H9 (cell line): Measurements from ENCODE around the gene MAPK12. TPM values are rescaled to one million over a fixed set of nuclear protein-coding genes. Genes with fewer than 3 reads are reported as not detected.

Experiments
- DNase-seq: peaks from one replicate; pipeline ENCODE4 v3.0.0-alpha.2; 2017
- H2AFZ ChIP-seq: one replicate; pipeline ENCODE4 v1.6.1; 2013; ENCODE audit warnings: mild to moderate bottlenecking, low read length, control low read depth, moderate library complexity
- H2AK5ac ChIP-seq: 2 replicates; pipeline ENCODE4 v1.6.1; 2013; ENCODE audit warnings: low read length, control low read depth, mixed read lengths; ENCODE audit not compliant: insufficient read length
- H2BK120ac ChIP-seq: one replicate; pipeline ENCODE4 v1.6.1; 2013; ENCODE audit warnings: low read depth, mild to moderate bottlenecking, low read length, control low read depth, inconsistent platforms; ENCODE audit not compliant: poor library complexity, severe bottlenecking
- H2BK12ac ChIP-seq: 2 replicates; pipeline ENCODE4 v1.6.1; 2013; ENCODE audit warnings: low read length, control low read depth, mixed read lengths, low read depth; ENCODE audit not compliant: insufficient read length
- H2BK15ac ChIP-seq: 2 replicates; pipeline ENCODE4 v1.6.1; 2013; ENCODE audit warnings: low read depth, low read length, control low read depth
- H2BK20ac ChIP-seq: one replicate; pipeline ENCODE4 v1.6.1; 2013; ENCODE audit warnings: low read depth, mild to moderate bottlenecking, low read length, control low read depth, inconsistent platforms; ENCODE audit not compliant: poor library complexity, severe bottlenecking
- H2BK5ac ChIP-seq: 2 replicates; pipeline ENCODE4 v1.6.1; 2013; ENCODE audit warnings: low read length, control low read depth, mixed read lengths; ENCODE audit not compliant: insufficient read length
- H3K14ac ChIP-seq: 2 replicates; pipeline ENCODE4 v1.6.1; 2013; ENCODE audit warnings: low read length, control low read depth; ENCODE audit not compliant: insufficient read depth
- H3K18ac ChIP-seq: 2 replicates; pipeline ENCODE4 v1.6.1; 2013; ENCODE audit warnings: low read depth, mild to moderate bottlenecking, mixed read lengths, low read length, control low read depth; ENCODE audit not compliant: insufficient read length
- H3K23ac ChIP-seq: 2 replicates; pipeline ENCODE4 v1.6.1; 2013; ENCODE audit warnings: low read length, control low read depth, mixed read lengths, low read depth; ENCODE audit not compliant: insufficient read length
- H3K23me2 ChIP-seq: 2 replicates; pipeline ENCODE4 v1.6.1; 2013; ENCODE audit warnings: low read depth, mild to moderate bottlenecking, mixed read lengths, low read length, control low read depth; ENCODE audit not compliant: insufficient read length, poor library complexity, severe bottlenecking
- H3K27ac ChIP-seq: 2 replicates; pipeline ENCODE4 v1.5.1; 2013; ENCODE audit warnings: low read length, control low read depth, mixed read lengths, low read depth; ENCODE audit not compliant: insufficient read length
- H3K27me3 ChIP-seq: 2 replicates; pipeline ENCODE4 v1.6.1; 2013; ENCODE audit warnings: low read length, control low read depth, inconsistent platforms; ENCODE audit not compliant: insufficient read depth
- H3K4ac ChIP-seq: 2 replicates; pipeline ENCODE4 v1.6.1; 2013; ENCODE audit warnings: low read depth, mild to moderate bottlenecking, control low read depth, inconsistent platforms, low read length, moderate library complexity
- H3K4me1 ChIP-seq: 2 replicates; pipeline ENCODE4 v1.6.1; 2013; ENCODE audit warnings: low read length, control low read depth, inconsistent platforms; ENCODE audit not compliant: insufficient read depth
- H3K4me2 ChIP-seq: 2 replicates; pipeline ENCODE4 v1.6.1; 2013; ENCODE audit warnings: low read length, control low read depth, mixed read lengths; ENCODE audit not compliant: insufficient read length, insufficient read depth
- H3K56ac ChIP-seq: 2 replicates; pipeline ENCODE4 v1.6.1; 2013; ENCODE audit warnings: low read depth, mild to moderate bottlenecking, mixed read lengths, low read length, control low read depth; ENCODE audit not compliant: insufficient read length
- H3K79me1 ChIP-seq: 2 replicates; pipeline ENCODE4 v1.6.1; 2013; ENCODE audit warnings: low read depth, mild to moderate bottlenecking, moderate library complexity, low read length, control low read depth, inconsistent platforms; ENCODE audit not compliant: insufficient read depth, poor library complexity, severe bottlenecking
- H3K79me2 ChIP-seq: 2 replicates; pipeline ENCODE4 v1.6.1; 2013; ENCODE audit warnings: low read length, control low read depth, inconsistent platforms; ENCODE audit not compliant: insufficient read depth
- H3K9ac ChIP-seq: 2 replicates; pipeline ENCODE4 v1.6.1; 2013; ENCODE audit warnings: low read length, control low read depth, mixed read lengths; ENCODE audit not compliant: insufficient read length; ENCODE audit errors: extremely low read depth
- H3K9me3 ChIP-seq: one replicate; pipeline ENCODE4 v1.6.1; 2013; ENCODE audit warnings: low read depth, low read length, inconsistent platforms; ENCODE audit not compliant: control insufficient read depth
- H3T11ph ChIP-seq: one replicate; pipeline ENCODE4 v1.6.1; 2013; ENCODE audit warnings: mild to moderate bottlenecking, low read length, control low read depth, inconsistent platforms
- H4K20me1 ChIP-seq: one replicate; pipeline ENCODE4 v1.6.1; 2013; ENCODE audit not compliant: control insufficient read depth, insufficient read length, insufficient read depth
- H4K5ac ChIP-seq: 2 replicates; pipeline ENCODE4 v1.6.1; 2013; ENCODE audit warnings: low read depth, mild to moderate bottlenecking, mixed read lengths, low read length, control low read depth; ENCODE audit not compliant: insufficient read length
- H4K8ac ChIP-seq: replicated peaks from 2 replicates; pipeline ENCODE4 v1.6.1; 2013; ENCODE audit warnings: low read length, control low read depth, mixed read lengths, low read depth; ENCODE audit not compliant: insufficient read length
- H4K91ac ChIP-seq: 2 replicates; pipeline ENCODE4 v1.6.1; 2013; ENCODE audit warnings: low read depth, mild to moderate bottlenecking, moderate library complexity, mixed read lengths, low read length, control low read depth; ENCODE audit not compliant: insufficient read length
- H3K27ac Mint-ChIP-seq, 3 experiments: 2 replicates in 2 of 3; 3 replicates in 1 of 3; pipeline ENCODE4 v1.8.0; 2020 to 2021; ENCODE audit warnings: mixed read lengths in 3 of 3, mild to moderate bottlenecking in 1 of 3, moderate library complexity in 1 of 3
- H3K27me3 Mint-ChIP-seq: 2 replicates; pipeline ENCODE4 v1.8.0; 2021; ENCODE audit warnings: low read depth, mild to moderate bottlenecking, moderate library complexity, mixed read lengths
- H3K36me3 Mint-ChIP-seq, 3 experiments: 2 replicates in 2 of 3; 3 replicates in 1 of 3; pipeline ENCODE4 v1.8.0; 2020 to 2021; ENCODE audit warnings: low read depth in 3 of 3, mixed read lengths in 3 of 3; ENCODE audit not compliant: insufficient read depth in 1 of 3
- H3K4me1 Mint-ChIP-seq, 2 experiments: 2 replicates each; pipeline ENCODE4 v1.8.0; 2020; ENCODE audit warnings: mixed read lengths in 2 of 2
- H3K4me3 Mint-ChIP-seq, 2 experiments: 2 replicates in 1 of 2; 3 replicates in 1 of 2; pipeline ENCODE4 v1.8.0; 2020 to 2021; ENCODE audit warnings: mild to moderate bottlenecking in 2 of 2, mixed read lengths in 2 of 2, moderate library complexity in 1 of 2
- H3K9me3 Mint-ChIP-seq, 2 experiments: 2 replicates in 1 of 2; 3 replicates in 1 of 2; pipeline ENCODE4 v1.8.0; 2020; ENCODE audit warnings: mild to moderate bottlenecking in 2 of 2, mixed read lengths in 2 of 2, moderate library complexity in 1 of 2
- WGBS: extraction: QIAGEN DNeasy Blood & Tissue Kit; methylation state at CpG from one replicate; pipeline ENCODE4 v1.1.7; 2013; ENCODE audit warnings: missing lambda C conversion rate, low lambda C conversion rate, mixed read lengths; ENCODE audit not compliant: insufficient read length; ENCODE audit errors: extremely low coverage; 5-methylcytosine and 5-hydroxymethylcytosine counted together
- total RNA-seq: library from RNA; stranded (reverse); gene quantifications from 2 replicates; pipeline ENCODE4 v1.2.1, GENCODE V29; 2021
- TF ChIP-seq, protein P1 (sequence below): fragments of 200-600 bp; sonication (generic); conservative IDR thresholded peaks from 3 replicates; pipeline ENCODE4 v1.8.0; 2021; ENCODE audit warnings: antibody characterized with exemption, mild to moderate bottlenecking

The MAPK12 gene
- total RNA-seq, 1 experiment from 2014 or later: 31.3 TPM

DNA sequence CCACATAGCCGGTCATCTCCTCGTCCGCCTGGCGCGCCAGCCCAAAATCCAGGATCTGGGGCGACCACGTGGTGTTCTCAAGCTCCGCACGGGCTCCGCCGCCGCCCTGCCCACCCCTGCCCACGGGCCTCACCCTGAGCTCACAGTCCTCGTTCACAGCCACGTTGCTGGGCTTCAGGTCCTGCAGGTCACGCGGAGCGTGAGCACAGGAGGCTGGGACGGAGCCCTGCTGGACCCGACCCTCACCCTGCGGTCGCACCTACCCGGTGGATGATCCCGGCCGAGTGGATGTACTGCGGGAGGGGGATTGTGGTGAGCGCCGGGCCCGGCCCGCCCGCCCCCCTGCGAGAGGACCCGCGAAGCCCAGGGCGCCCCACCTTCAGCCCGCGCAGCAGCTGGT is 5.5 kb upstream of the MAPK12 start:
- H3K4ac ChIP-seq: no peak overlapping the region
- no peak overlapping the region for H3K18ac ChIP-seq
- H2AK5ac ChIP-seq: no peak overlapping the region
- H2BK5ac ChIP-seq: no peak overlapping the region
- H3K79me2 ChIP-seq: no peaks in the 10 kb centered on the region
- no peak overlapping the region for H2BK12ac ChIP-seq
- H3K4me2 ChIP-seq: no peak overlapping the region
- H3K79me1 ChIP-seq: no peaks in the 10 kb centered on the region
- H3K14ac ChIP-seq: no peak overlapping the region
- no peak overlapping the region for H3K27ac ChIP-seq
- no peak overlapping the region for H3K27ac Mint-ChIP-seq
- peaks cover 8 to 16% of the 10 kb centered on the region in 2 experiments for H3K4me1 Mint-ChIP-seq
- no peak overlapping the region for H2AFZ ChIP-seq
- peaks cover 15% of the 10 kb centered on the region; the same call in 1 of the 2 replicates for H3K27me3 ChIP-seq
- H3K4me3 Mint-ChIP-seq: no peak overlapping the region
- peaks cover 5% of the 10 kb centered on the region for H3K23me2 ChIP-seq
- no peak overlapping the region for H4K8ac ChIP-seq
- no peaks in the 10 kb centered on the region for H4K20me1 ChIP-seq
- no peak overlapping the region for H4K5ac ChIP-seq
- peaks cover 2 to 3% of the 10 kb centered on the region in 2 experiments; a peak in 2 of 5 replicates for H3K9me3 Mint-ChIP-seq
- no peaks in the 10 kb centered on the region for H3K36me3 Mint-ChIP-seq
- peaks cover 80% of the 10 kb centered on the region for H3K27me3 Mint-ChIP-seq
- no peak overlapping the region for H3K23ac ChIP-seq
- H3K4me1 ChIP-seq: no peaks in the 10 kb centered on the region
- H2BK120ac ChIP-seq: no peak overlapping the region
- WGBS: no CpG with 5 or more reads among the region's 37 CpGs
- no peaks in the 10 kb centered on the region for H3K9me3 ChIP-seq
- no peak overlapping the region for H3K9ac ChIP-seq
- no peak overlapping the region for H4K91ac ChIP-seq
- H3K56ac ChIP-seq: no peak overlapping the region
- no peak overlapping the region for H2BK20ac ChIP-seq
- TF ChIP-seq, protein P1, sequence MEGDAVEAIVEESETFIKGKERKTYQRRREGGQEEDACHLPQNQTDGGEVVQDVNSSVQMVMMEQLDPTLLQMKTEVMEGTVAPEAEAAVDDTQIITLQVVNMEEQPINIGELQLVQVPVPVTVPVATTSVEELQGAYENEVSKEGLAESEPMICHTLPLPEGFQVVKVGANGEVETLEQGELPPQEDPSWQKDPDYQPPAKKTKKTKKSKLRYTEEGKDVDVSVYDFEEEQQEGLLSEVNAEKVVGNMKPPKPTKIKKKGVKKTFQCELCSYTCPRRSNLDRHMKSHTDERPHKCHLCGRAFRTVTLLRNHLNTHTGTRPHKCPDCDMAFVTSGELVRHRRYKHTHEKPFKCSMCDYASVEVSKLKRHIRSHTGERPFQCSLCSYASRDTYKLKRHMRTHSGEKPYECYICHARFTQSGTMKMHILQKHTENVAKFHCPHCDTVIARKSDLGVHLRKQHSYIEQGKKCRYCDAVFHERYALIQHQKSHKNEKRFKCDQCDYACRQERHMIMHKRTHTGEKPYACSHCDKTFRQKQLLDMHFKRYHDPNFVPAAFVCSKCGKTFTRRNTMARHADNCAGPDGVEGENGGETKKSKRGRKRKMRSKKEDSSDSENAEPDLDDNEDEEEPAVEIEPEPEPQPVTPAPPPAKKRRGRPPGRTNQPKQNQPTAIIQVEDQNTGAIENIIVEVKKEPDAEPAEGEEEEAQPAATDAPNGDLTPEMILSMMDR: no peak
- no peak overlapping the region for H3T11ph ChIP-seq
- H2BK15ac ChIP-seq: no peak overlapping the region
- no peak for DNase-seq
